Mesendoderm (in vitro differentiated cells): ENCODE measurements around the gene NAV2.

Experiments used
- DNase-seq: peaks from one replicate; pipeline ENCODE4 v3.0.0; 2013
- H2AK5ac ChIP-seq: 2 replicates; pipeline ENCODE4 v1.6.1; 2013; ENCODE audit warnings: low read length, inconsistent platforms
- H2BK120ac ChIP-seq: 2 replicates; pipeline ENCODE4 v1.6.1; 2013; ENCODE audit warnings: low read depth, mild to moderate bottlenecking, low read length, moderate library complexity, mixed read lengths
- H2BK15ac ChIP-seq: replicated peaks from 2 replicates; pipeline ENCODE4 v1.6.1; 2013; ENCODE audit warnings: low read depth, mild to moderate bottlenecking, moderate library complexity
- H2BK5ac ChIP-seq: 2 replicates; pipeline ENCODE4 v1.6.1; 2013; ENCODE audit warnings: low read length, inconsistent platforms
- H3K18ac ChIP-seq: 2 replicates; pipeline ENCODE4 v1.6.1; 2013; ENCODE audit warnings: mild to moderate bottlenecking, low read length, mixed read lengths
- H3K23ac ChIP-seq: one replicate; pipeline ENCODE4 v1.6.1; 2013; ENCODE audit warnings: low read length
- H3K27ac ChIP-seq: 2 replicates; pipeline ENCODE4 v1.5.1; 2013; ENCODE audit warnings: low read depth, mild to moderate bottlenecking, inconsistent platforms, low read length, moderate library complexity
- H3K27me3 ChIP-seq: 2 replicates; pipeline ENCODE4 v1.6.1; 2013; ENCODE audit warnings: low read length, control low read depth, mild to moderate bottlenecking, inconsistent platforms; ENCODE audit not compliant: insufficient read depth, poor library complexity
- H3K36me3 ChIP-seq: 2 replicates; pipeline ENCODE4 v1.6.1; 2013; ENCODE audit warnings: low read length, inconsistent platforms; ENCODE audit not compliant: control insufficient read depth, insufficient read depth
- H3K4ac ChIP-seq: one replicate; pipeline ENCODE4 v1.6.1; 2013; ENCODE audit warnings: low read depth, mild to moderate bottlenecking, low read length, moderate library complexity
- H3K4me1 ChIP-seq: 2 replicates; pipeline ENCODE4 v1.6.1; 2013; ENCODE audit warnings: low read depth, low read length, inconsistent platforms; ENCODE audit not compliant: control insufficient read depth
- H3K4me2 ChIP-seq: 2 replicates; pipeline ENCODE4 v1.6.1; 2013; ENCODE audit warnings: low read length
- H3K4me3 ChIP-seq: 2 replicates; pipeline ENCODE4 v1.5.1; 2013; ENCODE audit warnings: mild to moderate bottlenecking, low read length
- H3K56ac ChIP-seq: one replicate; pipeline ENCODE4 v1.6.1; 2013; ENCODE audit warnings: low read length
- H3K79me1 ChIP-seq: 2 replicates; pipeline ENCODE4 v1.6.1; 2013; ENCODE audit warnings: low read length, inconsistent platforms
- H3K79me2 ChIP-seq: 2 replicates; pipeline ENCODE4 v1.6.1; 2013; ENCODE audit warnings: mild to moderate bottlenecking, low read length; ENCODE audit not compliant: control insufficient read depth, insufficient read depth
- H3K9ac ChIP-seq: 2 replicates; pipeline ENCODE4 v1.6.1; 2013; ENCODE audit warnings: low read length, inconsistent platforms
- H4K5ac ChIP-seq: one replicate; pipeline ENCODE4 v1.6.1; 2013; ENCODE audit warnings: low read length
- H4K8ac ChIP-seq: one replicate; pipeline ENCODE4 v1.6.1; 2013; ENCODE audit warnings: low read depth, mild to moderate bottlenecking, control low read depth, low read length, moderate library complexity
- WGBS: extraction: QIAGEN DNeasy Blood & Tissue Kit; methylation state at CpG from one replicate; pipeline ENCODE4 v1.1.7; 2013; ENCODE audit warnings: low lambda C conversion rate, missing lambda C conversion rate; ENCODE audit not compliant: insufficient coverage; ENCODE audit errors: extremely low coverage; 5-methylcytosine and 5-hydroxymethylcytosine counted together

The NAV2 gene

GRCh38 chr11:20047006-20047768, 334.6 kb downstream of the NAV2 start:
- Histone ChIP-seq H3K4ac (no peak overlapping the region), H3K9ac (no peak overlapping the region), H4K5ac (no peak overlapping the region), H3K56ac (no peak overlapping the region), H3K4me2 (no peak overlapping the region), H3K18ac (no peak overlapping the region), H2BK5ac (no peak overlapping the region), H3K4me1 (peaks cover 9% of the 10 kb centered on the region), H3K27me3 (no peaks in the 10 kb centered on the region), H3K36me3 (peaks cover 14% of the 10 kb centered on the region), H3K79me2 (peaks cover 2% of the 10 kb centered on the region), H4K8ac (no peak overlapping the region), H2AK5ac (no peak overlapping the region), H2BK120ac (no peak overlapping the region), H2BK15ac (no peak overlapping the region), H3K4me3 (no peak overlapping the region), H3K23ac (no peak overlapping the region), H3K79me1 (peaks cover 5% of the 10 kb centered on the region), H3K27ac (no peak overlapping the region)
- DNase-seq: no peak
- WGBS: no CpG with 5 or more reads among the region's 4 CpGs

GRCh38 chr11:20047769-20048154, 335.1 kb downstream of the NAV2 start:
- Histone ChIP-seq H3K36me3 (peaks cover 14% of the 10 kb centered on the region), H3K27ac (no peak overlapping the region), H3K4me2 (no peak overlapping the region), H2BK120ac (no peak overlapping the region), H3K27me3 (no peaks in the 10 kb centered on the region), H3K56ac (no peak overlapping the region), H4K8ac (no peak overlapping the region), H3K18ac (no peak overlapping the region), H3K79me1 (peaks cover 5% of the 10 kb centered on the region), H3K23ac (no peak overlapping the region), H4K5ac (no peak overlapping the region), H2BK5ac (no peak overlapping the region), H3K4ac (no peak overlapping the region), H2BK15ac (no peak overlapping the region), H3K4me1 (peaks cover 3% of the 10 kb centered on the region), H2AK5ac (no peak overlapping the region), H3K79me2 (peaks cover 2% of the 10 kb centered on the region), H3K9ac (no peak overlapping the region), H3K4me3 (no peak overlapping the region)
- DNase-seq: no peak
- WGBS: no CpG with 5 or more reads among the region's 2 CpGs

GRCh38 chr11:20048246-20048645, 335.6 kb downstream of the NAV2 start:
- Histone ChIP-seq H3K79me2 (peaks cover 2% of the 10 kb centered on the region), H3K9ac (no peak overlapping the region), H3K4me1 (peaks cover 1% of the 10 kb centered on the region), H2BK120ac (no peak overlapping the region), H3K36me3 (peaks cover 14% of the 10 kb centered on the region), H4K5ac (no peak overlapping the region), H3K27ac (no peak overlapping the region), H3K4ac (no peak overlapping the region), H3K56ac (no peak overlapping the region), H2BK5ac (no peak overlapping the region), H3K4me3 (no peak overlapping the region), H2BK15ac (no peak overlapping the region), H2AK5ac (no peak overlapping the region), H3K79me1 (peaks cover 5% of the 10 kb centered on the region), H3K18ac (no peak overlapping the region), H3K4me2 (no peak overlapping the region), H3K23ac (no peak overlapping the region), H4K8ac (no peak overlapping the region), H3K27me3 (no peaks in the 10 kb centered on the region)
- WGBS: no CpG with 5 or more reads among the region's 3 CpGs
- no peak for DNase-seq

GRCh38 chr11:20048707-20049106, 336.1 kb downstream of the NAV2 start:
- H2BK5ac ChIP-seq: no peak overlapping the region
- no peak overlapping the region for H2BK15ac ChIP-seq
- peak overlapping the region; percentile 36 for H3K56ac ChIP-seq
- H3K79me2 ChIP-seq: peaks cover 2% of the 10 kb centered on the region
- no peak overlapping the region for H2AK5ac ChIP-seq
- no peak overlapping the region for H3K4ac ChIP-seq
- peaks cover 1% of the 10 kb centered on the region for H3K4me1 ChIP-seq
- H3K36me3 ChIP-seq: peaks cover 14% of the 10 kb centered on the region
- no CpG with 5 or more reads among the region's 9 CpGs for WGBS
- H3K23ac ChIP-seq: no peak overlapping the region
- no peak overlapping the region for H3K27ac ChIP-seq
- H2BK120ac ChIP-seq: no peak overlapping the region
- H4K8ac ChIP-seq: no peak overlapping the region
- H3K18ac ChIP-seq: no peak overlapping the region
- H3K4me3 ChIP-seq: no peak overlapping the region
- no peaks in the 10 kb centered on the region for H3K27me3 ChIP-seq
- H4K5ac ChIP-seq: no peak overlapping the region
- no peak for DNase-seq
- H3K4me2 ChIP-seq: no peak overlapping the region
- peaks cover 5% of the 10 kb centered on the region for H3K79me1 ChIP-seq
- H3K9ac ChIP-seq: no peak overlapping the region

GRCh38 chr11:20049231-20049630, 336.6 kb downstream of the NAV2 start:
- no peak overlapping the region for H2BK15ac ChIP-seq
- peaks cover 6% of the 10 kb centered on the region for H3K79me1 ChIP-seq
- no peak for DNase-seq
- H3K36me3 ChIP-seq: peaks cover 14% of the 10 kb centered on the region
- peaks cover 1% of the 10 kb centered on the region for H3K4me1 ChIP-seq
- H3K79me2 ChIP-seq: peaks cover 2% of the 10 kb centered on the region
- no peaks in the 10 kb centered on the region for H3K27me3 ChIP-seq
- WGBS: no CpG with 5 or more reads among the region's 2 CpGs
- H4K8ac ChIP-seq: no peak overlapping the region
- no peak overlapping the region for H2BK120ac ChIP-seq
- H3K4ac ChIP-seq: no peak overlapping the region
- H3K18ac ChIP-seq: no peak overlapping the region
- no peak overlapping the region for H4K5ac ChIP-seq
- H3K27ac ChIP-seq: no peak overlapping the region
- H3K4me3 ChIP-seq: no peak overlapping the region
- H3K56ac ChIP-seq: no peak overlapping the region
- H2AK5ac ChIP-seq: no peak overlapping the region
- H3K4me2 ChIP-seq: no peak overlapping the region
- H3K9ac ChIP-seq: no peak overlapping the region
- H2BK5ac ChIP-seq: no peak overlapping the region
- no peak overlapping the region for H3K23ac ChIP-seq

GRCh38 chr11:20050048-20050447, 337.4 kb downstream of the NAV2 start:
- Histone ChIP-seq H3K79me2 (peaks cover 2% of the 10 kb centered on the region), H4K5ac (no peak overlapping the region), H4K8ac (no peak overlapping the region), H3K27me3 (no peaks in the 10 kb centered on the region), H3K27ac (peak overlapping the region; percentile 2), H2AK5ac (no peak overlapping the region), H3K79me1 (peaks cover 6% of the 10 kb centered on the region), H2BK15ac (no peak overlapping the region), H3K56ac (no peak overlapping the region), H2BK5ac (no peak overlapping the region), H3K4me2 (no peak overlapping the region), H3K23ac (no peak overlapping the region), H3K9ac (no peak overlapping the region), H3K36me3 (peaks cover 14% of the 10 kb centered on the region), H3K4me3 (no peak overlapping the region), H2BK120ac (no peak overlapping the region), H3K4ac (no peak overlapping the region), H3K18ac (peak overlapping the region; percentile 25), H3K4me1 (peaks cover 1% of the 10 kb centered on the region)
- WGBS: no CpG with 5 or more reads among the region's 4 CpGs
- DNase-seq: no peak
